PFSK-1 (cell line): ENCODE data around the gene DBF4B.

Source experiments
- FOXP2 ChIP-seq: optimal IDR thresholded peaks from 2 replicates; pipeline ENCODE3; 2011; ENCODE audit warnings: borderline replicate concordance, control low read depth, inconsistent platforms; ENCODE audit not compliant: insufficient read depth; ENCODE audit errors: extremely low read length, extremely low read depth
- POLR2AphosphoS5 ChIP-seq: IDR thresholded peaks from 2 replicates; pipeline ENCODE4 v1.6.1; 2012; ENCODE audit warnings: low read depth, mild to moderate bottlenecking, control low read depth, low read length, moderate library complexity
- REST ChIP-seq, 2 experiments: IDR thresholded peaks; 2 replicates each; pipeline versions ENCODE4 v1.6.1 to v1.8.0; 2011 to 2012; ENCODE audit warnings: low read depth in 2 of 2, low read length in 2 of 2, control low read depth in 1 of 2, inconsistent platforms in 1 of 2, mild to moderate bottlenecking in 1 of 2, moderate library complexity in 1 of 2; ENCODE audit not compliant: insufficient read depth in 1 of 2
- SIN3A ChIP-seq: IDR thresholded peaks from 2 replicates; pipeline ENCODE4 v1.6.1; 2012; ENCODE audit warnings: mild to moderate bottlenecking, low read length, moderate library complexity, borderline replicate concordance; ENCODE audit not compliant: insufficient read depth
- TAF1 ChIP-seq: IDR thresholded peaks from 2 replicates; pipeline ENCODE4 v1.6.1; 2012; ENCODE audit warnings: low read length, control low read depth, borderline replicate concordance; ENCODE audit not compliant: insufficient read depth

DBF4B gene

GRCh38 chr17:44736551-44737240 is 28.2 kb downstream of the DBF4B start:
- no peak for TF ChIP-seq TAF1
- TF ChIP-seq FOXP2 = no peak
- no peak for TF ChIP-seq SIN3A
- no peak for TF ChIP-seq POLR2AphosphoS5
- no peak for TF ChIP-seq REST (IDR thresholded peaks at IDR 0.05; ENCODE audit: insufficient read depth in 1 of 2, low read depth in 2 of 2, low read length in 2 of 2)

DNA sequence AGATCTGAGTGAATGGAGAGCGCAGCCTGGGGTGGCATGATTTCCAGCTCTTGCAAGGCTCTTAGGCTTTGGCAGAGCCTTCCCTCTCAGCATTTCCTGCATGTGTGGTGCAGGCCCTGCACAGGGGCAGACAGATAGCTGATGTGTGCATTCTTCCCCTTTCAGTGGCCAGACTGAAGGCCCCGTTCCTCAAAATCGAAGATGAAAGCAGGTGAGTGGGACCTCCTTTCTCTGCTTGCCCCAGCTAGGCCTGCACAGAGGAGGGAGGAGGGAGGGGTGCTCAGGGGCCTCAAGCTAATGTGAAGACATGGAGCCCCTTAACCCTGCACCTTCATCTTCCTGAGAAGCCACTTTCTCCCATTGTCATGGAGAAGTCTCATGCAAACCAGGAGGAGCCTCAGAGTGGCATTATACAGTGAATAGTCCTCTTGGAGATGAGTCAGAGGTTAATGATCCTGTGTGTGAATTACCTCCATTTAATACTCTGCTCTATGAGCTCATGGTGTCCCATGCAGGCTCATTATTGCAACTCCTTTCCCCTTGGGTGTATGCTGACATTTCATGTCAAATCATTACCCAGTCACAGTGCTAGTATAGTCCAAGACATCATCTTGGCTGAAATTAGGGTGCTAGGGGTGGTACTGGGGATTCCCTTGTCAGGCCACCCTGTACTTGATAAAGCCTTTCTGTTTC is 29.9 kb downstream of the DBF4B start:
- TF ChIP-seq POLR2AphosphoS5 (no peak), REST (IDR thresholded peaks at IDR 0.05; ENCODE audit: insufficient read depth in 1 of 2, low read depth in 2 of 2, low read length in 2 of 2) (no peak), TAF1 (no peak), FOXP2 (no peak), SIN3A (no peak)

- TF ChIP-seq FOXP2 (no peak), SIN3A (no peak), POLR2AphosphoS5 (no peak), TAF1 (no peak), REST (IDR thresholded peaks at IDR 0.05; ENCODE audit: insufficient read depth in 1 of 2, low read depth in 2 of 2, low read length in 2 of 2) (no peak)
Measured at GRCh38 chr17:44741316-44741715, 32.9 kb downstream of the DBF4B start.

- no peak for TF ChIP-seq FOXP2
- no peak for TF ChIP-seq REST (IDR thresholded peaks at IDR 0.05; ENCODE audit: insufficient read depth in 1 of 2, low read depth in 2 of 2, low read length in 2 of 2)
- no peak for TF ChIP-seq POLR2AphosphoS5
- TF ChIP-seq TAF1 = no peak
- no peak for TF ChIP-seq SIN3A
Measured at GRCh38 chr17:44745301-44745700, 36.8 kb downstream of the DBF4B start.

DNA sequence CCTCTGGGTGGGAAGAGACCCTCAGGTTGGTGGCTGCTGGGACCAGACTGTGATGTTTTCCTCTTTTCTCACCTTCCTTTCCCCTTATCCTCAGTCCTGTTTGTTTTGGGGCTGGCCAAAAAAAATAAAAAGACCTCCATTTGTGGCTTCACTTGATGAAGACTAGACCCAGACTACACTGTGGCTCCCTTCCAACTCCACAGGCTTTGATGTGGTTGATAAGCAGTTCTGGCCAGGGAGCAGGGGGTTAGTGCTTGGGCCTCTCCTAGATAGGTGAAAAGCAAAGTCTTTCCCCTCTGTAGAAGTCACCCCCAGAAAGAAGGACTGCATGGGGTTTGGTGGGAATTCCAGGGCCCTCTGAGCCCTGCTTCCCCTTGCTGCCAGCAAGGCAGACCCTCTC is 39.1 kb downstream of the DBF4B start:
- TF ChIP-seq POLR2AphosphoS5 (no peak), REST (IDR thresholded peaks at IDR 0.05; ENCODE audit: insufficient read depth in 1 of 2, low read depth in 2 of 2, low read length in 2 of 2) (no peak), FOXP2 (no peak)
